Calu3 (cell line): ENCODE results near the gene TMEM198. TPM values are rescaled to one million over a fixed set of nuclear protein-coding genes. Genes with fewer than 3 reads are reported as not detected.

ENCODE experiments used
- BruUV-seq: library from RNA; stranded (reverse); fragments of 400-500 nt; replicated peaks from 2 replicates; lab custom pipeline; 2021; lab: Mats Ljungman, UMichigan
- CTCF ChIA-PET: fragments of 300-600 bp; sonication (Branson Sonifier 250); formaldehyde crosslinking; loops from one replicate; lab custom pipeline; 2022; ENCODE audit warnings: antibody characterized with exemption; lab: Charles Lee
- DNase-seq: peaks from one replicate; pipeline ENCODE4 v3.0.0; 2022
- H3K27ac Mint-ChIP-seq: one replicate; pipeline ENCODE4 v1.8.0; 2022; ENCODE audit warnings: mixed read lengths; ENCODE audit not compliant: unreplicated experiment
- H3K27me3 Mint-ChIP-seq: one replicate; pipeline ENCODE4 v1.8.0; 2022; ENCODE audit warnings: mixed read lengths; ENCODE audit not compliant: unreplicated experiment
- H3K36me3 Mint-ChIP-seq: one replicate; pipeline ENCODE4 v1.8.0; 2022; ENCODE audit warnings: mild to moderate bottlenecking, moderate library complexity, mixed read lengths; ENCODE audit not compliant: insufficient read depth, unreplicated experiment
- H3K4me1 Mint-ChIP-seq: one replicate; pipeline ENCODE4 v1.8.0; 2022; ENCODE audit warnings: mild to moderate bottlenecking, low read depth, mixed read lengths; ENCODE audit not compliant: unreplicated experiment
- H3K4me3 Mint-ChIP-seq: one replicate; pipeline ENCODE4 v1.8.0; 2022; ENCODE audit warnings: mild to moderate bottlenecking, low read depth, moderate library complexity, mixed read lengths; ENCODE audit not compliant: unreplicated experiment
- H3K9me3 Mint-ChIP-seq: one replicate; pipeline ENCODE4 v1.8.0; 2022; ENCODE audit warnings: low read depth, mixed read lengths; ENCODE audit not compliant: unreplicated experiment
- CTCF ChIP-seq: fragments of 200-600 bp; IDR thresholded peaks from one replicate; pipeline ENCODE4 v1.8.0; 2022; ENCODE audit warnings: antibody characterized with exemption; ENCODE audit not compliant: unreplicated experiment
- intact Hi-C: fragments of 100-400 bp; cut with micrococcal nuclease; formaldehyde crosslinking; loops from one replicate; pipeline ENCODE4 v1.10.0; 2022; ENCODE audit not compliant: unreplicated experiment
- total RNA-seq: library from RNA; stranded (reverse); gene quantifications from 2 replicates; pipeline ENCODE4 v1.2.3, GENCODE V29; 2022

TMEM198 gene
- total RNA-seq, 1 experiment from 2014 or later = 5.9 TPM

DNA sequence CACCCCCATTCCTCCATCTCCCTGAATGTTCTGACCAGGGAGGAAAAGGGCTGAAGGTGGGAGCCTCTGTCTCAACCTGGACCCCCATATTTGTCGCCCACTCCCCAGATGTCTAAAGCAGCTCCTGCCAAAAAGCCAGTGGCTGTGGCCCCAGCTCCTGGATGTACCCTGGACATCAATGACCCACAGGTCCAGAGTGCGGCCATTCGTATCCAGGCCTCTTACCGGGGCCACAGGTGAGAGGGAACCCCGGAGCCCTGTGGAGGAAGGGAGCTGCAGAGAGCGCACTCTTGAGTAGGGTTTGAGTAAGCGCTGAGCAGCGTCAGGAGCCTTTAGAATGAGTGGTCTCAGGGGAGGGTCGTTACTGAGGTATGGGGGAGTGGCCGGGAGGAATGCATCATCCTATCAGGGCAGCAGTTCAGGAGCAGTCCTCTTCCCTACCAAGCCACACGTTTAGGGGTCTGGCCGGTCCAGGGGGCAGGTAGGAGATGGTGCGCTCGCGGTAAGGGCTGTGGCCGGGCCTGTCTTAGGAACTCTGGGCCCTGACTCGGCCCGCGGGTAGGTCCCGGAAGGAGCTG, 47.5 kb upstream of the TMEM198 start:
- no peak for TF ChIP-seq CTCF
- H3K9me3 Mint-ChIP-seq = no peaks in the 10 kb centered on the region
- peak overlapping the region; percentile 22 for H3K4me3 Mint-ChIP-seq
- H3K4me1 Mint-ChIP-seq = peaks cover 23% of the 10 kb centered on the region
- intact Hi-C loops = no loop called here
- H3K27me3 Mint-ChIP-seq = peaks cover 42% of the 10 kb centered on the region
- BruUV-seq = no TSS peak
- CTCF ChIA-PET = interaction anchor here (0.8 to 2.4 kb wide), 11 partner anchors 11 to 108 kb away, joined by 3 to 74 read pairs (median 5); partner anchors contain the start of genes DNPEP and STK11IP
- H3K36me3 Mint-ChIP-seq = peaks cover 33% of the 10 kb centered on the region
- H3K27ac Mint-ChIP-seq = no peak overlapping the region
- no peak for DNase-seq

DNA sequence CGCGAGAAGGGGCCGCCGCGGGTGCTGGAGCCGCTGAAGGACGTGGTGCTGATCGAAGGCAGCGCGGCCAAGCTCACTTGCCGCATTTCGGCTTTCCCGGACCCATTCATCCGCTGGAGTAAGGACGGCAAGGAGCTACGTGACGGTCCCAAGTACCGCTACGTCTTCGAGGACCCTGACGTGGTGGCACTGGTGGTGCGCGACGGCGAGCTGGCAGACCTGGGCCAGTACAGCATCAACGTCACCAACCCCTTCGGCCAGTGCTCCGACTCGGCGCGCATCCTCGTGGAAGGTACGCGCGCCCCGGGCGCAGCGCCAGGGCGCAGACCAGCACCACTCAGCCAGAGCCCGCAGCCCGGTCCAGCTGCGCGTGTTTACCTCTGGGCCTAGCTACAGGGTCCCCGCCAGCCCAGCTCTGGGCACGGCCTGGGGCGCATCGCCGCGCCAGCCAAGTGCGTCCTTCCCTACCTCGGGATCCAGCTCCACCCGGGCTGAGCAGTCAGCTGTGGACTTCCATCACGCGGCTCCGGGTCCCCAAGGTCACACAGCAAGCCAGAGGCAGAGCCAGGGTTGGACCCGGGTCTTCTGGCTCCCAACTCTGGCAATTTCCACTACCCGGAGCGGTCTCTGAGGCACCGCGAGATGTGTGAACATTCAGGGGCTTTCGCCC, 46.9 kb upstream of the TMEM198 start:
- intact Hi-C loops = no loop called here

GRCh38 chr2:219497495-219498279, 46.1 kb upstream of the TMEM198 start:
- Mint-ChIP-seq H3K4me3 (peak overlapping the region; percentile 90), H3K4me1 (peaks cover 23% of the 10 kb centered on the region), H3K36me3 (peaks cover 38% of the 10 kb centered on the region), H3K27ac (peak overlapping the region; percentile 97), H3K27me3 (peaks cover 29% of the 10 kb centered on the region), H3K9me3 (no peaks in the 10 kb centered on the region)
- no TSS peak for BruUV-seq
- DNase-seq = peak; percentile 87
- TF ChIP-seq CTCF = no peak
- intact Hi-C loops = loop anchor here (1.0 kb wide), 1 partner anchor 24 kb away; no protein-coding TSS in a partner anchor
- CTCF ChIA-PET = interaction anchor here (0.6 to 2.6 kb wide), 12 partner anchors 11 to 57 kb away, joined by 3 to 35 read pairs (median 4); no protein-coding TSS in a partner anchor

More for the DNA sequence above, 46.9 kb upstream of the TMEM198 start:
- CTCF ChIA-PET = interaction anchor here (0.8 to 2.4 kb wide), 2 partner anchors 13 to 32 kb away, joined by 3 to 30 read pairs; no protein-coding TSS in a partner anchor
- H3K27ac Mint-ChIP-seq = no peak overlapping the region
- H3K4me3 Mint-ChIP-seq = peak overlapping the region; percentile 90
- DNase-seq = no peak
- peaks cover 38% of the 10 kb centered on the region for H3K36me3 Mint-ChIP-seq
- BruUV-seq = no TSS peak
- TF ChIP-seq CTCF = no peak
- no peaks in the 10 kb centered on the region for H3K9me3 Mint-ChIP-seq
- peaks cover 36% of the 10 kb centered on the region for H3K27me3 Mint-ChIP-seq
- H3K4me1 Mint-ChIP-seq = peaks cover 23% of the 10 kb centered on the region
